Trophoblast cell (in vitro differentiated cells and primary cell): ENCODE data around the gene C1GALT1.
"Not testable (repeated sequence)": the region's sequence is repeated elsewhere in the genome, so short reads cannot be mapped to it uniquely, and the experiment has no call there.

ENCODE experiments used
- DNase-seq, 2 donors: peaks; one replicate each; pipeline ENCODE4 v3.0.0-alpha.2; 2016
- H2AFZ ChIP-seq: 2 replicates; pipeline ENCODE4 v1.6.1; 2013; ENCODE audit warnings: low read length, moderate library complexity, mild to moderate bottlenecking; ENCODE audit not compliant: insufficient read depth, poor library complexity
- H2AK5ac ChIP-seq: 2 replicates; pipeline ENCODE4 v1.6.1; 2013; ENCODE audit warnings: mild to moderate bottlenecking, low read length
- H2BK120ac ChIP-seq: 2 replicates; pipeline ENCODE4 v1.6.1; 2013; ENCODE audit warnings: low read length, mild to moderate bottlenecking, moderate library complexity; ENCODE audit not compliant: insufficient read depth, poor library complexity
- H2BK12ac ChIP-seq: 2 replicates; pipeline ENCODE4 v1.6.1; 2013; ENCODE audit warnings: mild to moderate bottlenecking, low read length, moderate library complexity
- H2BK5ac ChIP-seq: 2 replicates; pipeline ENCODE4 v1.6.1; 2013; ENCODE audit warnings: low read length, low read depth, moderate library complexity, mild to moderate bottlenecking; ENCODE audit not compliant: poor library complexity
- H3K14ac ChIP-seq: 2 replicates; pipeline ENCODE4 v1.6.1; 2013; ENCODE audit warnings: mild to moderate bottlenecking, low read length
- H3K18ac ChIP-seq: 2 replicates; pipeline ENCODE4 v1.6.1; 2013; ENCODE audit warnings: mild to moderate bottlenecking, low read length
- H3K23ac ChIP-seq: 2 replicates; pipeline ENCODE4 v1.6.1; 2013; ENCODE audit warnings: low read length
- H3K27ac ChIP-seq: 2 replicates; pipeline ENCODE4 v1.5.1; 2013; ENCODE audit warnings: low read depth, mild to moderate bottlenecking, inconsistent platforms, low read length, moderate library complexity
- H3K27me3 ChIP-seq: 2 replicates; pipeline ENCODE4 v1.6.1; 2013; ENCODE audit warnings: inconsistent platforms, mild to moderate bottlenecking, low read length, moderate library complexity; ENCODE audit not compliant: insufficient read depth
- H3K36me3 ChIP-seq, 2 experiments: 1 replicate in 1 of 2; 2 replicates in 1 of 2; pipeline ENCODE4 v1.6.1; 2013; ENCODE audit warnings: low read length in 2 of 2, mild to moderate bottlenecking in 2 of 2, moderate library complexity in 1 of 2; ENCODE audit not compliant: insufficient read depth in 2 of 2, control insufficient read depth in 1 of 2
- H3K4ac ChIP-seq: 2 replicates; pipeline ENCODE4 v1.6.1; 2013; ENCODE audit warnings: low read depth, mild to moderate bottlenecking, low read length, moderate library complexity
- H3K4me1 ChIP-seq, 2 experiments: 1 replicate in 1 of 2; 2 replicates in 1 of 2; pipeline ENCODE4 v1.6.1; 2013; ENCODE audit warnings: low read length in 2 of 2, mild to moderate bottlenecking in 2 of 2, moderate library complexity in 1 of 2; ENCODE audit not compliant: insufficient read depth in 2 of 2, control insufficient read depth in 1 of 2
- H3K4me2 ChIP-seq: 2 replicates; pipeline ENCODE4 v1.6.1; 2013; ENCODE audit warnings: inconsistent platforms, mild to moderate bottlenecking, low read length, moderate library complexity
- H3K4me3 ChIP-seq: 2 replicates; pipeline ENCODE4 v1.5.1; 2013; ENCODE audit warnings: mild to moderate bottlenecking, low read depth, low read length, inconsistent platforms
- H3K79me1 ChIP-seq: one replicate; pipeline ENCODE4 v1.6.1; 2013; ENCODE audit warnings: low read length
- H3K79me2 ChIP-seq: 2 replicates; pipeline ENCODE4 v1.6.1; 2013; ENCODE audit warnings: low read length, mild to moderate bottlenecking; ENCODE audit not compliant: control insufficient read depth, insufficient read depth, poor library complexity
- H3K9ac ChIP-seq: 2 replicates; pipeline ENCODE4 v1.6.1; 2013; ENCODE audit warnings: mild to moderate bottlenecking, low read length
- H3K9me3 ChIP-seq: 2 replicates; pipeline ENCODE4 v1.6.1; 2013; ENCODE audit warnings: low read depth, mild to moderate bottlenecking, control low read depth, inconsistent platforms, low read length; ENCODE audit not compliant: insufficient read depth
- H4K12ac ChIP-seq: 2 replicates; pipeline ENCODE4 v1.6.1; 2013; ENCODE audit warnings: low read depth, mild to moderate bottlenecking, low read length, moderate library complexity
- H4K8ac ChIP-seq: 2 replicates; pipeline ENCODE4 v1.6.1; 2013; ENCODE audit warnings: low read depth, mild to moderate bottlenecking, low read length, moderate library complexity
- H4K91ac ChIP-seq: one replicate; pipeline ENCODE4 v1.6.1; 2013; ENCODE audit warnings: low read depth, mild to moderate bottlenecking, low read length, moderate library complexity
- WGBS: extraction: QIAGEN DNeasy Blood & Tissue Kit; methylation state at CpG from one replicate; pipeline ENCODE4 v1.1.7; 2013; ENCODE audit warnings: missing lambda C conversion rate; ENCODE audit not compliant: insufficient read length, insufficient coverage; ENCODE audit errors: extremely low coverage; 5-methylcytosine and 5-hydroxymethylcytosine counted together

C1GALT1 gene

GRCh38 chr7:7191137-7191536 lies 8.8 kb downstream of the C1GALT1 start:
- Histone ChIP-seq H3K4me1 (peaks cover 0 to 2% of the 10 kb centered on the region in 2 experiments), H3K4ac (peak overlapping the region; percentile 79), H3K23ac (no peak overlapping the region), H2AFZ (no peak overlapping the region), H3K27ac (no peak overlapping the region), H3K79me2 (no peaks in the 10 kb centered on the region), H3K4me3 (no peak overlapping the region), H3K9ac (no peak overlapping the region), H3K36me3 (peaks cover 0 to under 1% of the 10 kb centered on the region in 2 experiments), H4K12ac (no peak overlapping the region), H3K9me3 (no peaks in the 10 kb centered on the region), H2BK120ac (no peak overlapping the region), H2BK5ac (no peak overlapping the region), H3K79me1 (no peaks in the 10 kb centered on the region), H3K14ac (no peak overlapping the region), H3K27me3 (no peaks in the 10 kb centered on the region), H4K91ac (no peak overlapping the region), H2BK12ac (no peak overlapping the region), H2AK5ac (no peak overlapping the region), H4K8ac (no peak overlapping the region), H3K18ac (no peak overlapping the region), H3K4me2 (no peak overlapping the region)
- no CpG with 5 or more reads among the region's 1 CpG for WGBS
- no peak for DNase-seq

- H4K12ac ChIP-seq, H2AK5ac ChIP-seq, H3K14ac ChIP-seq, H2BK12ac ChIP-seq, H3K4me2 ChIP-seq, H4K91ac ChIP-seq, H2AFZ ChIP-seq, DNase-seq, H3K18ac ChIP-seq, H3K4me1 ChIP-seq, H3K79me1 ChIP-seq, H3K23ac ChIP-seq, H3K9ac ChIP-seq, H3K27ac ChIP-seq, H3K4me3 ChIP-seq, H2BK5ac ChIP-seq, H3K79me2 ChIP-seq, H2BK120ac ChIP-seq, H3K9me3 ChIP-seq, H3K27me3 ChIP-seq, H4K8ac ChIP-seq, H3K36me3 ChIP-seq: not testable (repeated sequence)
- WGBS, result no CpG with 5 or more reads among the region's 4 CpGs
- H3K4ac ChIP-seq, result peak overlapping the region; percentile 36
Observed at GRCh38 chr7:7192798-7193788, 10.7 kb downstream of the C1GALT1 start.

DNA sequence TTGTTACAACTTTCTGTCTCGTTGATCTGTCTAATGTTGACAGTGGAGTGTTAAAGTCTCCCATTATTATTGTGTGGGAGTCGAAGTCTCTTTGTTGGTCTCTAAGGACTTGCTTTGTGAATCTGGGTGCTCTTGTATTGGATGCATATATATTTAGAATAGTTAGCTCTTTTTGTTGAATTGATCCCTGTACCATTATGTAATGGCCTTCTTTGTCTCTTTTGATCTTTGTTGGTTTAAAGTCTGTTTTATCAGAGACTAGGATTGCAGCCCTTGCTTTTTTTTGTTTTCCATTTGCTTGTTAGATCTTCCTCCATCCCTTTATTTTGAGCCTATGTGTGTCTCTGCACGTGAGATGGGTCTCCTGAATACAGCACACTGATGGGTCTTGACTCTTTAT lies 17.2 kb downstream of the C1GALT1 start:
- not testable (repeated sequence) for H3K4me2 ChIP-seq, H3K23ac ChIP-seq, H3K9me3 ChIP-seq, H4K91ac ChIP-seq, H4K12ac ChIP-seq, H3K9ac ChIP-seq, H3K79me1 ChIP-seq, H3K4me3 ChIP-seq, DNase-seq, H4K8ac ChIP-seq, H2AFZ ChIP-seq, H2BK12ac ChIP-seq, H2BK120ac ChIP-seq, H3K79me2 ChIP-seq, H2AK5ac ChIP-seq, H2BK5ac ChIP-seq, H3K27me3 ChIP-seq, H3K18ac ChIP-seq, H3K4ac ChIP-seq, H3K36me3 ChIP-seq, H3K27ac ChIP-seq, H3K14ac ChIP-seq
- peaks cover 11% of the 10 kb centered on the region in 2 experiments for H3K4me1 ChIP-seq
- WGBS, result no CpG with 5 or more reads among the region's 3 CpGs

DNA sequence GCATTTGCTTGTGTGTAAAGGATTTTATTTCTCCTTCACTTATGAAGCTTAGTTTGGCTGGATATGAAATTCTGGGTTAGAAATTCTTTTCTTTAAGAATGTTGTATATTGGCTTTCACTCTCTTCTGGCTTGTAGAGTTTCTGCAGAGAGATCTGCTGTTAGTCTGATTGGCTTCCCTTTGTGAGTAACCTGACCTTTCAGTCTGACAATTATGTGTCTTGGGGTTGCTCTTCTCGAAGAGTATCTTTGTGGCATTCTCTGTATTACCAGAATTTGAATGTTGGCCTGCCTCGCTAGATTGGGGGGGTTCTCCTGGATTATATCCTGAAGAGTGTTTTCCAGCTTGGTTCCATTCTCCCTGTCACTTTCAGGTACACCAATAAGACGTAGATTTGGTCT lies 17.9 kb downstream of the C1GALT1 start:
- not testable (repeated sequence) for H3K4me2 ChIP-seq, H3K9ac ChIP-seq, H3K23ac ChIP-seq, H3K27me3 ChIP-seq, H3K9me3 ChIP-seq, H4K91ac ChIP-seq, H2BK5ac ChIP-seq, H2AK5ac ChIP-seq, H3K27ac ChIP-seq, H4K8ac ChIP-seq, H3K14ac ChIP-seq, DNase-seq, H3K4ac ChIP-seq, H4K12ac ChIP-seq, H3K79me2 ChIP-seq, H3K36me3 ChIP-seq, H3K18ac ChIP-seq, H2BK120ac ChIP-seq, H3K79me1 ChIP-seq, H2BK12ac ChIP-seq, H3K4me3 ChIP-seq, H2AFZ ChIP-seq
- peaks cover 11% of the 10 kb centered on the region in 2 experiments for H3K4me1 ChIP-seq
- WGBS, result no CpG with 5 or more reads among the region's 3 CpGs
